Ovary (tissue), 9 donors: ENCODE measurements around the gene DUSP22. TPM values are rescaled to one million over a fixed set of nuclear protein-coding genes. Genes with fewer than 3 reads are reported as not detected.

Experiments used
- DNase-seq, 5 donors: peaks; one replicate each; pipeline ENCODE4 v3.0.0-alpha.2; 2019 to 2020
- H3K27ac ChIP-seq, 2 donors: fragments of 200-600 bp; one replicate each; pipeline versions ENCODE4 v1.5.1 to v1.8.0; 2019 to 2022
- H3K27me3 ChIP-seq: fragments of 200-600 bp; one replicate; pipeline ENCODE4 v1.8.0; 2022
- H3K36me3 ChIP-seq: fragments of 200-600 bp; sonication (generic); one replicate; pipeline ENCODE4 v1.5.1; 2019
- H3K4me1 ChIP-seq: one replicate; pipeline ENCODE4 v1.8.1; 2013; ENCODE audit warnings: mild to moderate bottlenecking, moderate library complexity; ENCODE audit not compliant: insufficient read depth
- H3K4me3 ChIP-seq: fragments of 200-600 bp; sonication (generic); one replicate; pipeline ENCODE4 v1.5.1; 2017
- H3K9me3 ChIP-seq, 2 donors: fragments of 200-600 bp in 1 of 2; sonication (generic) in 1 of 2; one replicate each; pipeline versions ENCODE4 v1.5.1 to v1.8.1; 2013 to 2019; ENCODE audit warnings: mild to moderate bottlenecking in 1 of 2, moderate library complexity in 1 of 2
- CTCF ChIP-seq, 3 donors: fragments of 450-650 bp in 2 of 3; fragments of 200-600 bp in 1 of 3; IDR thresholded peaks; one replicate each; pipeline versions ENCODE4 v1.5.1 to v1.8.0; 2016 to 2022; ENCODE audit warnings: antibody characterized with exemption in 3 of 3, mild to moderate bottlenecking in 1 of 3
- EP300 ChIP-seq: sonication (generic); formaldehyde crosslinking; IDR thresholded peaks from one replicate; pipeline ENCODE4 v1.6.1; 2017; ENCODE audit warnings: antibody characterized with exemption
- POLR2A ChIP-seq: fragments of 450-650 bp; IDR thresholded peaks from one replicate; pipeline ENCODE4 v1.6.1; 2017; ENCODE audit warnings: antibody characterized with exemption, mild to moderate bottlenecking, moderate library complexity
- WGBS, 3 donors: extraction: QIAGEN DNeasy Blood & Tissue Kit in 1 of 3; methylation state at CpG; one replicate each; pipeline versions ENCODE4 v1.1.5 to v1.1.7; 2013 to 2017; 5-methylcytosine and 5-hydroxymethylcytosine counted together
- intact Hi-C, 4 donors: fragments of 100-400 bp; cut with DNase I; formaldehyde crosslinking; loops; one replicate each; pipeline versions ENCODE4 v1.11.0 to v1.15.1; 2022 to 2023
- polyA plus RNA-seq, 2 donors: library from polyadenylated mRNA; stranded (reverse); fragments of 200-250 nt in 1 of 2; fragments of 350-450 nt in 1 of 2; fragmentation: Illumina TruSeq in 1 of 2; extraction: RNeasy Lipid Tissue Mini Kit (QIAGEN cat#74804) in 1 of 2; gene quantifications; one replicate each; pipeline ENCODE4 v1.2.3, GENCODE V29; 2013 to 2014
- total RNA-seq, 7 donors: library from RNA; depleted of rRNA in 2 of 7; stranded (reverse); fragments of >200 nt in 2 of 7; fragmentation: NEBNext Ultra II Directional in 3 of 7; extraction: Animal tissue kit (Norgen Biotek cat#: 25700) in 3 of 7; gene quantifications; one replicate each; pipeline versions ENCODE4 v1.1.0 to v1.2.4, GENCODE V29; 2016 to 2023
- donor health status: DM: no; HTN: no; CAD: no; lungs with moderate emphysema.
- donor health status: DM: no; HTN: no; CAD: no.
- donor health status: Bipolar disorder and iron deficiency.
- donor health status: DM: yes; HTN: yes; CAD: no.
- donor health status: DM: no; HTN: no; CAD: no.
- donor health status: DM: yes; HTN: yes; CAD: no.

Gene DUSP22
- total and polyA plus RNA-seq, 9 donors: 24.7 to 35.0 (median 29.3) TPM

GRCh38 chr6:345747-346385 is 53.6 kb downstream of the DUSP22 start:
- TF ChIP-seq CTCF (IDR thresholded peaks at IDR 0.05): no peak
- TF ChIP-seq EP300: no peak
- TF ChIP-seq POLR2A: no peak
- Histone ChIP-seq H3K27me3 (no peaks in the 10 kb centered on the region), H3K9me3 (no peaks in the 10 kb centered on the region), H3K27ac (no peak overlapping the region), H3K36me3 (no peaks in the 10 kb centered on the region), H3K4me3 (no peak overlapping the region), H3K4me1 (no peaks in the 10 kb centered on the region)
- intact Hi-C loops: no loop called here
- 87 to 88% (median 88%) methylated on average over 17 of the region's 17 CpGs for WGBS, 3 donors
- DNase-seq: peak in 1 of 5 donors; percentile 16

- no peaks in the 10 kb centered on the region for H3K27me3 ChIP-seq
- TF ChIP-seq POLR2A (no peak), EP300 (no peak), CTCF (IDR thresholded peaks at IDR 0.05) (no peak)
- intact Hi-C loops: no loop called here
- H3K4me1 ChIP-seq: no peaks in the 10 kb centered on the region
- H3K36me3 ChIP-seq: no peaks in the 10 kb centered on the region
- no peaks in the 10 kb centered on the region for H3K9me3 ChIP-seq
- H3K27ac ChIP-seq: no peak overlapping the region
- no peak overlapping the region for H3K4me3 ChIP-seq
- no peak for DNase-seq
- WGBS, 3 donors: 76 to 79% (median 77%) methylated on average over 10 of the region's 10 CpGs
Measured at GRCh38 chr6:346386-347030, 54.2 kb downstream of the DUSP22 start.

GRCh38 chr6:347232-347631 is 54.9 kb downstream of the DUSP22 start:
- intact Hi-C loops: no loop called here
- Histone ChIP-seq H3K4me1 (no peaks in the 10 kb centered on the region), H3K4me3 (no peak overlapping the region), H3K9me3 (no peaks in the 10 kb centered on the region), H3K27ac (no peak overlapping the region), H3K36me3 (no peaks in the 10 kb centered on the region), H3K27me3 (no peaks in the 10 kb centered on the region)
- TF ChIP-seq CTCF (IDR thresholded peaks at IDR 0.05) (no peak), POLR2A (no peak), EP300 (no peak)
- WGBS, 3 donors: 86 to 90% (median 89%) methylated on average over 4 of the region's 4 CpGs
- no peak for DNase-seq

- peak in 1 of 5 donors; percentile 27 for DNase-seq
- WGBS, 3 donors: 92 to 93% (median 92%) methylated on average over 27 of the region's 27 CpGs
- no peaks in the 10 kb centered on the region for H3K36me3 ChIP-seq
- H3K27me3 ChIP-seq: no peaks in the 10 kb centered on the region
- H3K4me1 ChIP-seq: no peaks in the 10 kb centered on the region
- H3K9me3 ChIP-seq: no peaks in the 10 kb centered on the region
- TF ChIP-seq POLR2A (no peak), EP300 (no peak), CTCF (IDR thresholded peaks at IDR 0.05) (no peak)
- H3K4me3 ChIP-seq: no peak overlapping the region
- H3K27ac ChIP-seq: no peak overlapping the region
- intact Hi-C loops: no loop called here
Measured at GRCh38 chr6:347951-348859, 55.9 kb downstream of the DUSP22 start.
